ENCODE data around the gene OR6C3.
"Not testable (repeated sequence)": the region's sequence is repeated elsewhere in the genome, so short reads cannot be mapped to it uniquely, and the experiment has no call there.

OR6C3 gene

GRCh38 chr12:55296469-55296868, 34.1 kb upstream of the OR6C3 start, which contains the start of gene OR6C6:
Gene OR6C6 (minus strand): TSS chr12:55296569. CDS start chr12:55295232, 1,337 bp downstream.
- Histone ChIP-seq H3K27ac (replicated peaks) (no peak within 1 kb of the TSS), H3K27me3 (ENCODE audit: insufficient read depth, poor library complexity, severe bottlenecking) (no peaks in the 10 kb centered on the region), H3K4me3 (replicated peaks; ENCODE audit: insufficient read depth, low read length) (no peak within 1 kb of the TSS)
- DNase-seq (ENCODE audit: low read depth in 1 of 2, low spot score in 1 of 2), result no peak
- TF ChIP-seq CTCF (IDR thresholded peaks at IDR 0.05; ENCODE audit: insufficient read depth, low read length) (no peak), POLR2AphosphoS5 (IDR thresholded peaks at IDR 0.05; ENCODE audit: low read depth) (no peak), SPI1 (IDR thresholded peaks at IDR 0.05; ENCODE audit: borderline replicate concordance, low read depth) (no peak), GABPA (IDR thresholded peaks at IDR 0.05; ENCODE audit: low read depth) (no peak), REST (IDR thresholded peaks at IDR 0.05; ENCODE audit: insufficient replicate concordance, low read depth) (no peak)

GRCh38 chr12:55314043-55314442, 16.5 kb upstream of the OR6C3 start, which contains the start of gene OR6C1:
Gene OR6C1 (plus strand): TSS chr12:55314343. CDS start chr12:55320600, 6,257 bp downstream.
- TF ChIP-seq CTCF (IDR thresholded peaks at IDR 0.05; ENCODE audit: insufficient read depth, low read length), result no peak
- TF ChIP-seq GABPA (IDR thresholded peaks at IDR 0.05; ENCODE audit: low read depth), result no peak
- TF ChIP-seq SPI1 (IDR thresholded peaks at IDR 0.05; ENCODE audit: borderline replicate concordance, low read depth), result no peak
- TF ChIP-seq POLR2AphosphoS5 (IDR thresholded peaks at IDR 0.05; ENCODE audit: low read depth), result no peak
- TF ChIP-seq REST (IDR thresholded peaks at IDR 0.05; ENCODE audit: insufficient replicate concordance, low read depth), result no peak
- Histone ChIP-seq H3K27ac (replicated peaks) (no peak within 1 kb of the TSS), H3K27me3 (ENCODE audit: insufficient read depth, poor library complexity, severe bottlenecking) (no peaks in the 10 kb centered on the region), H3K4me3 (replicated peaks; ENCODE audit: insufficient read depth, low read length) (no peak within 1 kb of the TSS)
- DNase-seq (ENCODE audit: low read depth in 1 of 2, low spot score in 1 of 2), result no peak

- Histone ChIP-seq H3K4me3 (replicated peaks; ENCODE audit: insufficient read depth, low read length) (no peak overlapping the region), H3K27me3 (ENCODE audit: insufficient read depth, poor library complexity, severe bottlenecking) (no peaks in the 10 kb centered on the region), H3K27ac (replicated peaks) (no peak overlapping the region)
- no peak for TF ChIP-seq GABPA (IDR thresholded peaks at IDR 0.05; ENCODE audit: low read depth)
- TF ChIP-seq POLR2AphosphoS5 (IDR thresholded peaks at IDR 0.05; ENCODE audit: low read depth), result no peak
- TF ChIP-seq CTCF (IDR thresholded peaks at IDR 0.05; ENCODE audit: insufficient read depth, low read length), result no peak
- TF ChIP-seq SPI1 (IDR thresholded peaks at IDR 0.05; ENCODE audit: borderline replicate concordance, low read depth), result no peak
- TF ChIP-seq REST (IDR thresholded peaks at IDR 0.05; ENCODE audit: insufficient replicate concordance, low read depth), result no peak
- DNase-seq (ENCODE audit: low read depth in 1 of 2, low spot score in 1 of 2), result no peak
Observed at GRCh38 chr12:55320201-55320600, 10.3 kb upstream of the OR6C3 start.

- not testable (repeated sequence) for H3K4me3 ChIP-seq (replicated peaks; ENCODE audit: insufficient read depth, low read length); DNase-seq (ENCODE audit: low read depth in 1 of 2, low spot score in 1 of 2); H3K27me3 ChIP-seq (ENCODE audit: insufficient read depth, poor library complexity, severe bottlenecking); H3K27ac ChIP-seq (replicated peaks)
Observed at GRCh38 chr12:55325801-55326200, 4.7 kb upstream of the OR6C3 start.
